CD4-positive, alpha-beta T cell treated with Interleukin-2 at 100 ng/mL for 4 hours (primary cell): ENCODE data around the gene SFRP5.

Experiments
- DNase-seq: peaks from one replicate; pipeline ENCODE4 v3.0.0-alpha.2; 2020; ENCODE audit warnings: low spot score

SFRP5 gene

DNA sequence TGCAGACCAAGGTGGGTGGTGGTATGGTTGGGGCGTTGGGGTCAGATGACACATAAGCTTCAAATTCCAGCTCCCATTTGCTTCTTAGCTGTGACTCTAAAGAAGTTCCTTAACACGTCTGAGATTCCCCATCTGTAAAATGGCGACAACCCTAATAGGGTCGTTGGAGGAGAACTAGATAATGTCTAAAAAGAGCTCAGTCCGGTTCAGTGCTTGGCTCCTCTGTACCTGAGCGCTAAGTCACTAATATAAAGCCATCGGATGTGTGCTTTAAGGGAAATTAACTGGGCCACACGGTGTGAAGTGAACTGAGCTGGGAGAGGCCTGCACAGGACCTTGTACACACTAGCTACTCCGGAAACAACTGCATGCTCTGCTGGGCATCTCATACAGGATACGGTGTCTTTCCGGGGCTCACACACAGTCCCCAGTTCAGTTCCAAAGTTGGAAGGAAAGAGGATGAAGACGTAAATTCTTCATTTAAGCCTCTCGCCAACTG, 35.3 kb downstream of the SFRP5 start:
- no peak for DNase-seq

DNA sequence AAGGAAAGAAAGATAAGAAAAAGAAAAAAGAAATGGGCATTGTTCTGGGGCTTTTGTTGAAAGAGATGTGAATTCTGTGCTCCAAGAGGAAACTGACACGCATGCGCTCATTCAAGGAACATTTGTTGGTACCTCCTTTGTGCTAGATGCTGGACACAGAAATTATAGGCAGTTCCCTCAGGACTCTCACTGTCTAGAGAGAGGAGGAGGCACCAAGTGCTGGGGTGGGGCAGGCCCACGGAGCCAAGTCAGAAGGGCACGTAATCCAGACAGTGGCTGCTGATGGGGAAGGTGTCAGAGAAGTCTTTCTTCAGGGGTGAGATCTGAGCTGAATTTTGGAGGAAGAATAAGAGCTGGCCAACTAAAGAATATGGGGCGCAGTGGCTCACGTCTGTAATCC, 37.8 kb downstream of the SFRP5 start:
- no peak for DNase-seq

DNA sequence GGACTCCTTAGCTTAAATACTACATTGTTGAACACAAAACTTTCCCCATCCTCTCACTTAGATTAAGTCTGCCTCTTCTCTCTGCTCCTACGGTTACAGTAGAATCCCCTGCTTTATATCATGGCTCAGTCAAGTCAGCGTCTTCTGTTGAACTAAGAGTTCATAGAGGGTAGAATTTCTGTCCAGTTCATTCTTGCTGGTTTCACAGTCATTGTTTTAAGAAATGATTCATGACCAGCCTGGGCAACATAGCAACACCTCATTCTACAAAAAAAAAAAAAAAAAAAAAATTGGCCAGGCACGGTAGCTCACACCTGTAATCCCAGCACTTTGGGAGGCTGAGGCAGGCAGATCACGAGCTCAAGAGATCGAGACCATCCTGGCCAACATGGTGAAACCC, 38.5 kb downstream of the SFRP5 start:
- no peak for DNase-seq

DNA sequence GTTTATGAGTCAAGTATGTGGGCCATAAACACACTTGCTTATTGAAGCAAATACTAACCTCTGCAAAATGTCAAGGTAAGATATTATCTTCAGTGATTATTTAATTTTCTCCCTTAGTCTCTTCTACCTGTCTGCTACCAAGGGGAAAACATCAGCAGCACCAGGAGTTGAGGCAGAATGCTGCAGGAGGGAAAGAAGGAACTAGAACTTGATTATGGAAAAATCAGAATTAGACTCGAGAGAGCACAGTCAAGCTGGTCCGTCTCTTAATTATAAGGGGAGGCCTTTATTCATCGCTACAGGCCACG, 39.8 kb downstream of the SFRP5 start:
- no peak for DNase-seq

DNA sequence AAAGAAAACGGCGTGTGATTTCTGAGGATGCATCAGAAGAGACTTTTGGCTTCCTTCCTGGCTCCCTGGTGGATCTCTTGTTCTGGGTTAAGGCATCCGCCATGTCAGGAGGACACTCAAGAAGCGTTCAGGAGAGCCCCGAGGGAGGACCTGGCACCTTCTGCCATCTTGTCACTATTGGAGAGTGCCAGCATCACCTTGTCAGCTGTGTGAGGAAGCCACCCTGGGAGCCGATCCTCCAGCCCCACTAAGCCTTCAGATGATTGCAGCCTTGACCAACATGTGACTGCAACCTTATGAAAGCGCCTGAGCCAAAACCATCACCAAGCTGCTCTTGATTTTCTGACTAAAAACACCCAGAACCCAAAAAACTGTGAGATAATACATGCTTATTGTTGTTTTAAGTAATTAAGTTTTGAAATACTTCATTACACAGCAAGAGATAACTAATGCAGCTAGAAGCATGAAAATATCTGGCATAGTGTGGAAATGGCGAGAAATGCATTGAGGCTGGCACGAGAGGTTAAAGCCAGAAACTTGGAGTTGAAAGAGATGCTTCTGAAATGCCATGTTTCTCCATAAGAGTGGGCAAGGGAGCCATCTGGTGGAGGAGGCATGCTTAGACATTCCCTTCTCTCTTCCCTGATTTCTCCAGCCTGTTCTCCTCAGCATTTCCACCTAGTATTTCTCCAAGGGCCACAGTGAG, 40.3 kb downstream of the SFRP5 start:
- DNase-seq, result peak; percentile 66

DNA sequence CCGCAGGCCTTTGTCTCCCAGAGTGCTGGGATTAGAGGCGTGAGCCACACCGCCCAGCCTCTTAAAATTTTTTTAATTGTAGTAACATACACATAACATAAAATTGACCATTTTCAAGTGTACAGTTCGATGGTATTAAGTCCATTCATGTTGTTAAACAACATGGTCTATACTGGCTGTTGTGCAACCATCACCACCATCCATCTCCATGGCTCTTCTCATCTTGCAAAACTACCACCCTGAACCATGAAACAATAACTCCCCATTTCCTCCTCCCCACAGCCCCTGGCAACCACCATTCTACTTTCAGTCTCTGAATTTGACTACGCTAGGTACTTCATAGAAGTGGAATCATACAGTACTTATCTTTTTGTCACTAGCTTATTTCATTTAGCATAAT, 42.8 kb downstream of the SFRP5 start:
- DNase-seq, result no peak

DNA sequence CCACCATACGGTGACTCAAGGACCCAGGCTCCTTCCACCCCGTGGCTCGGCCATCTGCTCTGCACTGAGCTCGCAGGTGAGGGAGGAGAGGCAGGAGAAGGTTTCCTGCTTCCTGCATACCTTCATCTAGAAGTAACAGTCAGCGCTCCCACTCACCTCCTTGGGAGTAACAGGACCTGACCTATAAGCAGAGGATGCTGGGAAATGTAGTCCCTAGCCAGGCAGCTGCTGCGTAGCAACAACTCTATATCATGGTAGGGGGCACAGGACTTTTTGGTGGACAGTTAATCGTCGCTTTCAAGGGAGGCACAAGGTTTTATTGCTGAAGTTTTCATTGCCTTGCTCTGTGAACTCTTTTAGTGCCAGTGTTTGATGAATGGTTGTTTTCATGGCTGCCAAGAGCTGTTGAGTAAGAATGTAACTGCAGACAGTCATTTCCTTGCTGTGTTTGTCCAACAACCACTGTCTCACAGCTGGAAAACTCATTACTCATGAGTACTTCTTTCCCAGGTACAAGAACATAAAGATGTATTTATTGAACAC, 45.1 kb downstream of the SFRP5 start:
- DNase-seq, result no peak

DNA sequence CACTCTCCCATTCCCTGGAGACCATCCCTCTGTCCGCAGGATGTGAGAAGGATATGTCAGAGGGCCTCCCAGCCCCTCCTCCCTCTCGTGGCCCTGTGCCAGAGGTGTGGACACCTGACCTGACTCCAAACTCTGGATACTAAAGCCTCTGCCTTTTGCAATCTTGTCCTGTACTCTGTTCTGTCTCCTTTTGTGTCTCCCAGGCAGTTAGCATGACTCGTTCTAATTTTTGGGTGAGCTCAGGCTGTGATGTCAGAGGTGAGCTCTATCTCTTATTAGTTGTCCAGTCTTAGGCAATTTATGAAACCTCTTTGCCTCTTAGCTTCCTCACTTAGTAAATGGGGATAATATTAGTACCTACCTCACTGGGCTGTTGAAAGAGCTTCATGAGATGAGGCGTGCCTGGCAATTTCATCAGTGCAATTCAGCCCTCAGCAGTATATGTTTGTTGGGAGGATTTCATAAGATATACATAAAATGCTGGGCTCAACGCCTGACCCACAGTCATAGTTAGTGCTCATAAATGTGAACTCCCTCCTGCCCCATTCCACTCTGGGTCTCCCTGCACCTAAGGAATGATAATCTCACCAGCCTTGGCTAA, 47.4 kb downstream of the SFRP5 start:
- DNase-seq, result no peak

DNA sequence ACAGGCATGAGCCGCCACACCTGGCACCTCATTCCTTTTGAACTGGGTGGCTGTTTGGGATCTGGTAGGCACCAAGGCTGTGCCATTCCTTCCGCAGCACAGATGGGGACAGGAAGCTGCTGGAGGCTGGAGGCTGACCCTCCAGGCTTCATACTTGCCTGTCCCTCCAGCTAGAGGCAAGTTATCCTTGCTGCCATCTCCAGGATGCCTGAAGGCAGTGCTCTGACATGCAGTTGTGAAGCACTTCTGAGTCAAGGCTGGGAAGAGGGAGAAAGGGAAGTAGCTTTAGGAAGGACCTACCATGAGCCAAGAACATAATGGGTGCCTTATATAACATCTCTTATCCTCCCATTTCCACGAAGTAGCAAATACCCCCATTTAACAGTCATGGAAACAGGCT, 48.8 kb downstream of the SFRP5 start:
- no peak for DNase-seq

DNA sequence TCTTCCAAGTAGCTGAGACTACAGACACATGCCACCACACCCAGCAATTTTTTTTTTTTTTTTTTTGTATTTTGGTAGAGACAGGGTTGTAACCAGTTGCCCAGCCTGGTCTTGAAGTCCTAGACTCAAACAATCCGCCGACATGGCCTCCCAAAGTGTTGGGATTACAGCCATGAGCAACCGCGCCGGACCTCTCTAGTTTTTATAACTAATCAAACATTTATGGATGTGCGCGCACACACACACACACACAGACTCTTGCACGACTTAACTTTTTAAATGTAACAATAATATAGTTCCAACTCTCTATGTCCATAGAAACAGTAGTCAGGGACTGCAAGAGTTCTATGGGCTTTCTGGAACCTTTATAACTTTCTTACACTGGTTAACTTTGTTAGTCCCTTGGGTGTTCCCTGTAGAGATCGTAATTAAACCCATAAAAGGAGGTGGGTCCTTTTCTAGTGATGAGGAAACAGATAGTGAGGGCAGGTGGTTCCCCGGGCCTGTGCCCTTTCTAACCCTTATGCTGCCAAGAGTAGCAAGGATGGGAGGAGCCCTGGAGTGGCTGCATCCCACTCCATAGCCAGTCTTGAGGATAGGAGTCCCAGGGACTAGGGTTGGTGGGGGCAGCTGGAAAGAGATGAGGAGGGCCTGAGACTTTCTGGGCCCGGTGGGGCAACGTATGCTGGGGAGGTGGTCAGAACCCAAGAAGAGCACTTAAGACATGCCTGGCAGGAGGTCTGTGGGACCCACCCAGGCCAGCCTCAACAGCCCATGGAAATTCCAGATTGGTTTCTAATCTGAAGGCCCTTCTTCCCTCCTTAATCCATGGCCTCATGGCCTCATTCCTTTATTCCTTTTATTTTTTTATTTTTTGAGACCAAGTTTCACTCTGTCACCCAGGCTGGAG, 49.7 kb downstream of the SFRP5 start:
- no peak for DNase-seq

DNA sequence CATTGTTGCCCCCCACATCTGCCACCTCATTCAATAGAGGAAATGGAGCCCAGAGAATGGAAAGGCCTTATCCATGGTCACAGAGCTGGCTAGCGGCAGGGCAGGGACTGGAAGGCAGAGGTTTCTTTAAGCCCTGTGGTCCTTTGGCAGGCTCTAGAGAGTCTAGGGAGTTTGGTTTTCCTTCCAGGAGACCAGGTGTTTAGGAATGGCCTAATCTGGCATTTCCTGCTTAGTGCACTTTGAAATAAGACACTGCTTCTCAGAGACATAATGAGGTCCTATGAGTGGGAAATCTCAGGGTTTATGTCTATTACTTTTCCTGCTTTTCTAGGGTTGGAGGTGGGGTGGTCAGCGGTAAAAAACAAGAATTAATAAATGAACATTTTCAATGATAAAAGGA, 52.2 kb downstream of the SFRP5 start:
- no peak for DNase-seq

DNA sequence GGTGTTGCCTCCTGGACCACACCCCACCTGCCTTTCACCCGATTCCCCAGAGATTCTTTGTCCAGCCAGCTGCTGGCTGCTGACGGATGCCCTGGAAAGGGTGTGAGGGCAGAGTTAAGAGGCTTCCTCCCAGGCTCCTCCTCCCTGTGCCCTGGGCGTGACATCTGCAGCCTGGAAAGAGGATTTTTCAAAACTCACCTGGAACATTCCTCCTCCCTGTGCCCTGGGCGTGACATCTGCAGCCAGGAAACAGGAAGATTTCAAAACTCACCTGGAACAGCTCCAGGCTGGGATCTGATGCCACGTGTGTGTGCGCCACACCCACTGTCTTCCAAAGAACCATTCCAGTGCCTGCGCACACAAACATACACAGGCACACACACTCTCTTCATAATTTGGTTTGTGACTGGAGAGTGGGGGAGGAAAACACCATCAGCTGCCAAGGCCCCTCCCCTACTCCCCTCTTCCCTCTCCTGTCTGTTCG, 53.1 kb downstream of the SFRP5 start:
- DNase-seq, result no peak

DNA sequence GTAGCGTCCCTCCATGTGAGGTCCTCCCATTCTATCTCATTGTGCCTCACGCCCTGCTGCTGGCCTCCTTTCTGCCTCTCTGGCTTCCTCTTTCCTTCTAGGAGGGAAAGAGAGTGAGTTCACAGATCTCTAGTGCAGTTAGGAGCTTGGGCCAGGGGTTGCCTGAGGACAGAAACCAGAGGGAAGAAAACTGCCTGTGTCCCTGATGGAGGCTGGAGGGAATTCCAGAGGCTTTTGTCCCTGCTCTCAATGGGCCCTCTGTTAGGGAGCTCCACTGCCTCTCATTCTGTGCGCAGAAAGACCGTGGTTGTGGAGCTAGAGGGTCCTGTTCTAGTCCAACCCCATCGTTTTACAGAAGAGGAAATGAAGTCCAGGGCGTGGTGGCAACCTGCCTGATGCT, 53.6 kb downstream of the SFRP5 start:
- no peak for DNase-seq

DNA sequence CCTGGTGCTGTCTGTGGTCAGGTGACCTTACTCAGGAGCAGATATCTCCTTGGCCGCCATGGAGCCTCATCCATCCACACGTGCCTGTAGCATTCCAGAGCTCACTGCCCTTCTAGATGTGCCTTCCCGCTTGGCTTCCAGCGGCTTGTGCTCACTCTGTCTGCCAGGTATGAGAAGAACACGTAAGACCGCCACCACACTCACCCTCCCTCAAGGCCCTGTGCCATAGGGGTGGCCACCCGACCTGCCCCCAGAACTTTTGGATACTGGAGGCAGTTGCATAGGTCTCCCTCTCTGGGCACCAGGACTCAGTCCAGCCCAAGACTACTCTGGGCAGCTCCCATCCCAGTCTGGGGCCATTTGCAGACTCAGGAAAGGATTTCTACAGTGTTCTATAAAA, 54.2 kb downstream of the SFRP5 start:
- no peak for DNase-seq
